GM10266 (cell line): ENCODE measurements around the gene CDHR3.
A peak's percentile ranks its signal among the peaks of the same experiment; 100 is the strongest.

Experiments
- DNase-seq: peaks from one replicate; pipeline ENCODE4 v3.0.0; 2012; ENCODE audit errors: extremely low spot score
- CTCF ChIP-seq: IDR thresholded peaks from 2 replicates; pipeline ENCODE4 v1.5.1; 2012; ENCODE audit warnings: mild to moderate bottlenecking, low read depth; ENCODE audit not compliant: control insufficient read depth, insufficient read depth; ENCODE audit errors: missing control alignments

Gene CDHR3

GRCh38 chr7:106035568-106035967, 72.5 kb downstream of the CDHR3 start:
- no peak for DNase-seq
- TF ChIP-seq CTCF = no peak

- DNase-seq = no peak
- no peak for TF ChIP-seq CTCF
Measured at GRCh38 chr7:106036004-106036403, 72.9 kb downstream of the CDHR3 start.

GRCh38 chr7:106037489-106038176, 74.6 kb downstream of the CDHR3 start:
- no peak for TF ChIP-seq CTCF
- no peak for DNase-seq

GRCh38 chr7:106038289-106038688, 75.2 kb downstream of the CDHR3 start:
- DNase-seq = no peak
- TF ChIP-seq CTCF = no peak

- DNase-seq = no peak
- no peak for TF ChIP-seq CTCF
Measured at GRCh38 chr7:106038916-106039315, 75.9 kb downstream of the CDHR3 start.

- no peak for DNase-seq
- TF ChIP-seq CTCF = no peak
Measured at GRCh38 chr7:106039486-106040060, 76.5 kb downstream of the CDHR3 start.

GRCh38 chr7:106041140-106041717, 78.2 kb downstream of the CDHR3 start:
- peak; percentile 74 for TF ChIP-seq CTCF
- peak; percentile 53 for DNase-seq
